Tibial nerve (tissue), 4 donors: ENCODE measurements around the gene MPI. TPM values are rescaled to one million over a fixed set of nuclear protein-coding genes. Genes with fewer than 3 reads are reported as not detected.

Experiments used
- DNase-seq, 2 donors: peaks; one replicate each; pipeline ENCODE4 v3.0.0-alpha.2; 2019; ENCODE audit warnings: low spot score in 2 of 2
- H3K27ac ChIP-seq, 4 donors: fragments of 200-600 bp; sonication (generic) in 3 of 4; one replicate each; pipeline ENCODE4 v1.5.1; 2017 to 2019; ENCODE audit warnings: mild to moderate bottlenecking in 1 of 4
- H3K27me3 ChIP-seq, 2 donors: fragments of 200-600 bp; sonication (generic) in 1 of 2; one replicate each; pipeline versions ENCODE4 v1.5.1 to v1.6.0; 2017 to 2019
- H3K36me3 ChIP-seq, 3 donors: fragments of 200-600 bp; sonication (generic); one replicate each; pipeline ENCODE4 v1.5.1; 2018 to 2019
- H3K4me1 ChIP-seq, 4 donors: fragments of 200-600 bp; sonication (generic) in 3 of 4; one replicate each; pipeline ENCODE4 v1.5.1; 2017 to 2019
- H3K4me3 ChIP-seq, 4 donors: fragments of 200-600 bp; sonication (generic) in 3 of 4; one replicate each; pipeline ENCODE4 v1.5.1; 2017 to 2019; ENCODE audit warnings: mild to moderate bottlenecking in 1 of 4, moderate library complexity in 1 of 4
- H3K9me3 ChIP-seq, 4 donors: fragments of 200-600 bp; sonication (generic) in 3 of 4; one replicate each; pipeline ENCODE4 v1.5.1; 2017 to 2019
- EP300 ChIP-seq, 2 donors: sonication (generic); formaldehyde crosslinking; IDR thresholded peaks; one replicate each; pipeline ENCODE4 v1.6.1; 2017; ENCODE audit warnings: antibody characterized with exemption in 2 of 2, mild to moderate bottlenecking in 1 of 2
- POLR2A ChIP-seq, 2 donors: fragments of 450-650 bp; IDR thresholded peaks; one replicate each; pipeline ENCODE4 v1.6.1; 2017; ENCODE audit warnings: antibody characterized with exemption in 2 of 2, mild to moderate bottlenecking in 2 of 2, moderate library complexity in 2 of 2
- WGBS, 2 donors: methylation state at CpG; one replicate each; pipeline ENCODE4 v1.1.5; 2018; 5-methylcytosine and 5-hydroxymethylcytosine counted together
- total RNA-seq, 4 donors: library from RNA; depleted of rRNA; stranded (reverse); fragments of >200 nt; gene quantifications; one replicate each; pipeline ENCODE4 v1.1.0, GENCODE V29; 2016
- TF ChIP-seq, protein P1 (sequence below), 5 experiments: fragments of 200-600 bp in 3 of 5; fragments of 450-650 bp in 2 of 5; sonication (generic) in 3 of 5; IDR thresholded peaks; one replicate each; pipeline ENCODE4 v1.5.1; 2016 to 2019; ENCODE audit warnings: antibody characterized with exemption in 5 of 5, mild to moderate bottlenecking in 3 of 5, moderate library complexity in 2 of 5

MPI gene
- total RNA-seq, 4 donors from 2014 or later = 42.4 to 79.3 (median 60.8) TPM

DNA sequence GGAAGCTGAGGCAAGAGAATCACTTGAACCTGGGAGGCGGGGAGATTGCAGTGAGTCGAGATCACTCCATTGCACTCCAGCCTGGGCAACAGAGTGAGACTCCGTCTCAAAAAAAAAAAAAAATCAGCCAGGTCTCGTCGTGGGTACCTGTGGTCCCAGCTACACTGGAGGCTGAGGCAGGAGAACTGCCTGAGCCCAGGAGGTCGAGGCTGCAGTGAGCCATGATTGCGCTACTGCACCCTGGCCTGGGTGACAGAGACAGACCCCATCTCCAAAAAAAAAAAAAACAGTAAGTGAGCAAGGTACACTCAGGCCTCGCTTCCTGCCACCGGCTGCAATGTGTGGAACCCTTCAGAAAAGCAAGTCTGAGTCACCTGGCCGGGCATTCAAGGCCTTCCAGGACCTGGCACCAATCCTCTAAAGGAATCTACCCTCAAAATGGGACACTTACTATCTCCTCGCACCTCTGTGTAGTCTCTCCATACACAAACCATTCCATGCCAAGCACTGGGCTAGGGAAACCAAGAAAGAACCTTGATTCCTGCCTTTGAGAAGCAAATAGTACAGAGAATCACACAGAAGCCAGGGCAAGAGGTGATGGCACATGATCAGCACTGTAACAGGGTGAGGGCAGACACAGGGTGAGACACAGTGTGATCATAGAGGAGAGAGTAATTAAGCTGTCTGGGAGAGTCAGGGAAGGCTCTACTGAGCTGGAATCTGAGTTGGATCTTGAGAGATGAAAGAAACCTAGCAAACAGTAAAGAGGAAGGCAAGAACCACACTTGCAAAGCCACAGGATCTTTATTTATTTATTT lies 26.4 kb upstream of the MPI start:
- Histone ChIP-seq H3K36me3 (peaks cover 0 to 12% (median 0%) of the 10 kb centered on the region in 3 donors), H3K9me3 (no peaks in the 10 kb centered on the region), H3K4me3 (no peak overlapping the region), H3K27me3 (no peaks in the 10 kb centered on the region), H3K4me1 (peaks cover 0 to 55% (median 35%) of the 10 kb centered on the region in 4 donors), H3K27ac (no peak overlapping the region)
- TF ChIP-seq POLR2A (IDR thresholded peaks at IDR 0.05) (no peak), EP300 (IDR thresholded peaks at IDR 0.05) (no peak)
- TF ChIP-seq, protein P1, sequence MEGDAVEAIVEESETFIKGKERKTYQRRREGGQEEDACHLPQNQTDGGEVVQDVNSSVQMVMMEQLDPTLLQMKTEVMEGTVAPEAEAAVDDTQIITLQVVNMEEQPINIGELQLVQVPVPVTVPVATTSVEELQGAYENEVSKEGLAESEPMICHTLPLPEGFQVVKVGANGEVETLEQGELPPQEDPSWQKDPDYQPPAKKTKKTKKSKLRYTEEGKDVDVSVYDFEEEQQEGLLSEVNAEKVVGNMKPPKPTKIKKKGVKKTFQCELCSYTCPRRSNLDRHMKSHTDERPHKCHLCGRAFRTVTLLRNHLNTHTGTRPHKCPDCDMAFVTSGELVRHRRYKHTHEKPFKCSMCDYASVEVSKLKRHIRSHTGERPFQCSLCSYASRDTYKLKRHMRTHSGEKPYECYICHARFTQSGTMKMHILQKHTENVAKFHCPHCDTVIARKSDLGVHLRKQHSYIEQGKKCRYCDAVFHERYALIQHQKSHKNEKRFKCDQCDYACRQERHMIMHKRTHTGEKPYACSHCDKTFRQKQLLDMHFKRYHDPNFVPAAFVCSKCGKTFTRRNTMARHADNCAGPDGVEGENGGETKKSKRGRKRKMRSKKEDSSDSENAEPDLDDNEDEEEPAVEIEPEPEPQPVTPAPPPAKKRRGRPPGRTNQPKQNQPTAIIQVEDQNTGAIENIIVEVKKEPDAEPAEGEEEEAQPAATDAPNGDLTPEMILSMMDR (IDR thresholded peaks at IDR 0.05) = no peak
- DNase-seq = no peak
- 86 to 93% methylated on average over 11 of the region's 11 CpGs for WGBS, 2 donors

DNA sequence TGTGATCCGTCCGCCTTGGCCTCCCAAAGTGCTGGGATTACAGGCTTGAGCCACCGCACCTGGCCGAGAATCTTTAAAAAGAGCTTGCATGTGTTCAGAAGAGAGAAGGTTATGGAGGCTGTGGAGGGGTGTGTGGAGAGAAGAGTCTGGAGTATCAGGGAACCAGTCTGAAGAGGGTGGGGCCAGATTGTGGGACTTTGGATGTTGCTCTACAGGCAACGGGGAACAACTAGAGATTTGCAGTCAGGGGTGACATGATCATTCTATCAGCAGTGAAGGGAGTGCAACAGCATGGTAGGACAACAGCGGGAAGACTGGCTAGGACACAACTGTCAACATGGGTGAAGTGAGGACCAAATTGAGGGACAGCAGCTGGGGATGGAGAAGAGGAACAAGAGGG lies 25.5 kb upstream of the MPI start:
- DNase-seq = no peak
- Histone ChIP-seq H3K27me3 (no peaks in the 10 kb centered on the region), H3K4me3 (no peak overlapping the region), H3K4me1 (peaks cover 0 to 55% (median 37%) of the 10 kb centered on the region in 4 donors), H3K9me3 (no peaks in the 10 kb centered on the region), H3K27ac (no peak overlapping the region), H3K36me3 (peaks cover 0 to 12% (median 0%) of the 10 kb centered on the region in 3 donors)
- 86 to 89% methylated on average over 6 of the region's 6 CpGs for WGBS, 2 donors
- no peak for TF ChIP-seq EP300 (IDR thresholded peaks at IDR 0.05)
- no peak for TF ChIP-seq POLR2A (IDR thresholded peaks at IDR 0.05)
- TF ChIP-seq, protein P1 (IDR thresholded peaks at IDR 0.05) = no peak

DNA sequence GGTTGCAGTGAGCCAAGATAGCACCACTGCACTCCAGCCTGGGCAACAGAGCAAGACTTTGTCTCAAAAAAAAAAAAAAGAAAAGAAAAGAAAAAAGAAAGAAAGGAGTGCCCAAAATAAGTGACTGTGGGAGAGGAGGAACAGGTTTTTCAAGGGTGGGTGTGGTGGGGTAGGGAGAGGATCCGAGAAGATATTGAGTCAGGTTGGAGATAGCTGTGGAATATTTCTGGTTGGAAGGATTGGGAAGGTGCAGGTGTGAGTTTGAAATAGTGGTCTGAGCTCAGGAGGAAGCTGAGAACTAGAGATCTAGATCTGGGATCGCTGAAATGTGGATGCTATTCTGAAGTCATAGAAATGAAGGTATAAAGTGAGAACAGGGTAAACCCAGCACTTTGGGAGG lies 24.5 kb upstream of the MPI start:
- Histone ChIP-seq H3K27ac (peak overlapping the region in 1 of 4 donors; percentile 43), H3K4me3 (no peak overlapping the region), H3K9me3 (no peaks in the 10 kb centered on the region), H3K4me1 (peaks cover 0 to 55% (median 43%) of the 10 kb centered on the region in 4 donors), H3K36me3 (peaks cover 0 to 12% (median 0%) of the 10 kb centered on the region in 3 donors), H3K27me3 (no peaks in the 10 kb centered on the region)
- 88% methylated on average over 2 of the region's 2 CpGs for WGBS, 2 donors
- no peak for DNase-seq
- TF ChIP-seq POLR2A (IDR thresholded peaks at IDR 0.05) = no peak

DNA sequence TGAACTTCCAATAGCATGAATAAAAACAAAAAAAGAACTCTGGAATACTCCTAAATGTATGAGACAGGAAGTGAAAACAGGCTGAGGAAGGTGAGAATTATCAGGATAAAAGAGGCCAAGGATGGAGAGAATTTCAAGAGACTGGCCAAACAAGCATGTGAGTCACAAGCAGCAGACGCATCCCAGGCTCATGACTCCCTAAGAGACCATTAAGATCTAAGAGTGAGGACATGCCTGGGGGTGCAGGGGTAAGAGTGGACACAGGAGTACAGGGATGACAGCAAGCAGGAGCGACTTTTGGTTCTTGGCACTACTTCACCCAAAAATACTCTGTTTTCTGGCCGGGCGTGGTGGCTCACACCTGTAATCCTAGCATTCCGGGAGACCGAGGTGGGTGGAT lies 23.8 kb upstream of the MPI start:
- Histone ChIP-seq H3K36me3 (peaks cover 0 to 12% (median 0%) of the 10 kb centered on the region in 3 donors), H3K9me3 (no peaks in the 10 kb centered on the region), H3K4me3 (no peak overlapping the region), H3K27ac (peak overlapping the region in 1 of 4 donors; percentile 60), H3K4me1 (peaks cover 0 to 63% (median 50%) of the 10 kb centered on the region in 4 donors), H3K27me3 (no peaks in the 10 kb centered on the region)
- WGBS, 2 donors = 81 to 82% methylated on average over 6 of the region's 6 CpGs
- TF ChIP-seq EP300 (IDR thresholded peaks at IDR 0.05) (no peak), POLR2A (IDR thresholded peaks at IDR 0.05) (no peak)
- TF ChIP-seq, protein P1 (IDR thresholded peaks at IDR 0.05) = no peak
- no peak for DNase-seq

DNA sequence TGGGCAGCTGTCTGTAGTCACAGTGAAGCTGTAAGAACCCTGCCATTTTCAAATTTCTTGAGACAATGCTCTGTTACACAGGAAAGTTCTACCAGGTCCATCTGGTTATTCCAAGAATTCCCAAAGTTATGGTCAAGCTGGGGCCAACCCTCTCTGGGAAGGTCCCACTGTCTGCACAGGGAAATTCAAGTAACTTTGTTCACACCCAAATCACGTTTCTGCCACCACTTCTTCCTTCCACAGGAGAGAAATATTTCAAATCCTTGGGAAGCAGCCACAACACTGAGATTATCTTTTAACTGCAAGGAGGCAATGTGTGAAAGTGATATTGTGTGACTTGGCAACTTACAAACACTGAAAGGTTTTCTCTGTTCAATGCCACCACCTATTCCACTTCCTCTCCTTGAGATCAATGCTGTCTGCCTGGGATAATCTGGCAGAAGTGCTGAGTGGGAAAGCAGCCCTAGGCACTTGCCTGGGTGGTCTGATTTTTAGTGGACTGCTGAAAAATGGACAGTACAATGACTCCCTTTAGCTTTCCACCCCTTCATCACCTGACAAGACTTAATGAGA lies 22.3 kb upstream of the MPI start:
- Histone ChIP-seq H3K9me3 (no peaks in the 10 kb centered on the region), H3K27ac (peak overlapping the region in 3 of 4 donors; percentile 58 to 93 (median 69)), H3K36me3 (peaks cover 0 to 12% (median 0%) of the 10 kb centered on the region in 3 donors), H3K4me3 (no peak overlapping the region), H3K27me3 (no peaks in the 10 kb centered on the region), H3K4me1 (peaks cover 0 to 77% (median 64%) of the 10 kb centered on the region in 4 donors)
- TF ChIP-seq EP300 (IDR thresholded peaks at IDR 0.05) (no peak), POLR2A (IDR thresholded peaks at IDR 0.05) (no peak)
- TF ChIP-seq, protein P1 (IDR thresholded peaks at IDR 0.05) = no peak
- no peak for DNase-seq
- 41 to 47% methylated on average over 1 of the region's 1 CpG for WGBS, 2 donors
